Measurements from ENCODE around the gene DUSP2. TPM values are rescaled to one million over a fixed set of nuclear protein-coding genes. Genes with fewer than 3 reads are reported as not detected.
A peak's percentile ranks its signal among the peaks of the same experiment; 100 is the strongest.

Gene DUSP2
- total RNA-seq, result 0.42 and 0.53 TPM in 2 replicates

- no peak for DNase-seq (ENCODE audit: low read depth, low spot score)
Observed at GRCh38 chr2:96145036-96145847, at the start of gene DUSP2. DUSP2 (minus strand) TSS chr2:96145440; CDS start chr2:96145354, 86 bp downstream.

DNA sequence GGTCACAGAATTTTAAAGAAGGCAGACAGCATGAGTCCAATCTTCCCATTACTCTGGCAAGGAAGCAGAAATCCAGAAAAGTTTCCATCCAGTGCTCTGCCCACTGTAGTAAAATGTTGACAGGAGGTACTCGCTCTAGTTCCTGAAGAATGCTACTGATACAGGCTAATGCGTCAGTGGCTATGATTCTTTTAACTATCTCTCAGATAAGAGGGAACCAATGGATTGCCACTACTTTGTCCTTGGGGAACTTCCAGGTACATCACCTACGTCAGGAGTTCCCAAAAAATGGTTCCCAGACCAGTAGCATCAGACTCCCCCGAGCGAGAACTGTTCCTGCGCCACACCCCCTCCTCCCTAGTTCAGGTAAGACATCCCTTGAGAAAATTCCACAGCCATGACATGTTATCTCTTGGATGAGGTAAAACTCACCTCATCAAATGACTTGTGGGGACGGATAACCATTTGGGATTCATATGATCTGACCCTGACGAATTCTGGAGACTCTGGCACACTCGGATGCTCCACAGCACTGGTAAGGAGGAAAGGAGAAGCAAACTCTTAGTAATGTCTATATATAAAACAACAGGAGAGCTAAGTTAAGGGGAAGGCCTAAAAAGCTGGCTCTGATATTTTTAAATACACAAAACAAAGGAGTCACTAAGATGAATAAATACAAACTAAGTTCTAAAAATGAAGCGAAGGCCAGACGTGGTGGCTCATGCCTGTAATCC is 46.9 kb upstream of the DUSP2 start:
- no peak for DNase-seq (ENCODE audit: low read depth, low spot score)

- DNase-seq (ENCODE audit: low read depth, low spot score), result no peak
Observed at GRCh38 chr2:96188821-96189526, 43.7 kb upstream of the DUSP2 start.

GRCh38 chr2:96186562-96186961 is 41.3 kb upstream of the DUSP2 start:
- DNase-seq (ENCODE audit: low read depth, low spot score), result no peak

GRCh38 chr2:96185516-96185915 is 40.3 kb upstream of the DUSP2 start:
- no peak for DNase-seq (ENCODE audit: low read depth, low spot score)

GRCh38 chr2:96184989-96185388 is 39.7 kb upstream of the DUSP2 start:
- no peak for DNase-seq (ENCODE audit: low read depth, low spot score)

- DNase-seq (ENCODE audit: low read depth, low spot score), result no peak
Observed at GRCh38 chr2:96184188-96184587, 38.9 kb upstream of the DUSP2 start.

DNA sequence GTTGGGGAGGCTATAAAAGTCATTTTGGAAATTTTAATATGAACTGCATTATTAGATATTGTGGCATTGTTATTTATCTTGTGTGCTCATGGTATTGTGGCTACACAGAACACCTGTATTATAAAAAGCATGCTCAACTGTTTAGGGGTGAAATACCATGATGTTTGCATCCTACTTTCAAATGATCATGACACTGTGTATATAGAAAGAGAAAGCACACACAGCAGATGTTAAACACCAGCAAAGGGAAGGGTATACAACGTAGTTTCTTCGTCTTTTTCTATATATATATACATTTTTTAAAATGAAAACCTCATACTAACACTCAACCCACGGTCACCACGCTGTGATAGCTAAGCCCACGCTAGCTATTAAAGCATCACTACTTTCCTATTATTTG is 36.3 kb upstream of the DUSP2 start:
- no peak for DNase-seq (ENCODE audit: low read depth, low spot score)

DNA sequence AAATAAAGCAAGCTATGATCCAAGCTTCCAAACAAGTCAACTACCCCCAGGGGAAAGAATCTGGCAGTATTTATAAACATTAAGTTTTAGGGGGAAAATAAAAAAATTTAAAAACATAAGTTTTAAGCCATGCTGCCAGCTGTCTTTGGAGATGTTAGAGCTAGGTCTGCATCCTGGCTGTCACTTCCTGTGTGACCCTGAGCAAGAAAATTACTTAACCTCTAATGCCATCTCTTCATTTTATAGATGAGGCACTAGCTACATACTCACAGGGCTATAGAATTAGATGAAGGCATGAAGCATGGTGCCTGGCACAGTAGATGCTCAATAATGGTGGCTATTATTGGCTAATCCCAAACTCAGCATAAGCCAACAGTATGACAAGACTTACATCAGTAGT is 35.3 kb upstream of the DUSP2 start:
- DNase-seq (ENCODE audit: low read depth, low spot score), result no peak

- DNase-seq (ENCODE audit: low read depth, low spot score), result no peak
Observed at GRCh38 chr2:96180002-96180401, 34.8 kb upstream of the DUSP2 start.

DNA sequence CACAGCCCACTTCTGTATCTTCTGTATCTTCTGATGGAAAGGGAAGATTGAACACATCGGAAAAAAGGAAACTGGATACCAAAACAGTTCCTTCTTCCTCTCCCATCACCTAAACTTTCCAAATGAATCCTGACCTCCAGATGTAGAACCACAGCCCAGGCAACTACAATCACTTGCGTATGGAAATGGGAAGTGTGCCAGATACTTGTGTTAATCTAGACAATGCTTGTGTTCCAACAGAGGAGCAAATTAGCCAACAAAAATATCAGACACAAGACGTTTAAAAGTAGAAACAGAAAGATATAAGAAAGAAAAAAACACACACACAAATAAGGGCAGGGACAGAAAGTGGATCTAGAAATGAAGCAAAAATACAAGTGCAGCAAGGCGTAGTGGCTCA is 31.4 kb upstream of the DUSP2 start:
- no peak for DNase-seq (ENCODE audit: low read depth, low spot score)

- no peak for DNase-seq (ENCODE audit: low read depth, low spot score)
Observed at GRCh38 chr2:96175951-96176350, 30.7 kb upstream of the DUSP2 start.

DNA sequence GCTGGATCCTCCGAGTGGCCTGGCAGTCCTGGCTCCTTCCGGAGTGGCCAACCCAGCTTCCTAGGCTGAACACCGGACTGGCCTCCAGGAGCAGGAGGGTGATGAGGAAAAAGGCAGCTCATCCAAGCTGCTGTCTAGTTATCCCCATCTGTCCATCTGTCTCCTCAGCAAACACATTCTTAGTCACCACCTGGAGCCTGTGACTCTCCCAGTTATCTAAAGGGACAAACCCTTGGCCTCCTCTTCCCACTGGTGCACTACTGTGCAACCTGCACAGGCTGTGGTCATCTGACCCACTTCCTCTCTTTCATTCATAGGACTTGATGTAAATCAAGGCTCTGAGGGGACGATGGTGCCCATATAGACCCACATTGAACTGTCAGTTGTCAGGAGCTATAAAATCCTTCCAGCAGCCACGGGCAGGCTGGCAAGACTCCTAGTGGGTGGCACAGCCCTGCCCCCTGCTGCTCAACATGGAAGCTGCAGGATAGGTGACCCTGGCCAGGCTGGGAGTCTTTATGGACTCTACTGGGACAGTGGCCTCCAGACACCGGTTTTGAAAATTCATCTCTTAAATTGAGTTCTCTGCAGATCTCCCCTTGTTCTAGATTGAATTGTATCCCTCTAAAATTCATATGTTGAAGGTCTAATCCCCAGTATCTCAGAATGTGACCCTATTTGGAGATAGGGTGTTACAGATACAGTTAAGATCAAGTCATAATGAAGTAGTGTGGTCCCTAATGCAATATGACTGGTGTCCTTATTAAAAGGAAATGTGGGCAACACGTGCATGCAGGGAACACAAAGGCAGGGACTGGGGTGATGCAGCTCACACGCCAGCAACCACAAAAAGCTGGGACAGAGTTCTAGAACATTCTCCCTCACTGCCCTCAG is 29.3 kb upstream of the DUSP2 start:
- DNase-seq (ENCODE audit: low read depth, low spot score), result peak; percentile 13

DNA sequence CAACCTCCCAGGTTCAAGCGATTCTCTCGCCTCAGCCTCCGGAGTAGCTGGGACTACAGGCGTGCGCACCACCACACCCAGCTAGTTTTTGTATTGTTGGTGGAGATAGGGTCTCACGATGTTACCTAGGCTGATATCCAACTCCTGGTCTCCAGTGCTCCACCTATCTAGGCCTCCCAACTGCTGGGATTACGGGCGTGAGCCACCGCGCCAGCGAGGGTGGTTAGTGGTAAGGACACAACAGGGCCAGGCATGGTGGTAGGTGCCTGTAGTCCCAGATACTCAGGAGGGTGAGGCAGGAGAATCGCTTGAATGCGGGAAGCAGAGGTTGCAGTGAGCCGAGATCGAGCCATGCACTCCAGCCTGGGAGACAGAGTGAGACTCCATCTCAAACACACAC is 26.6 kb upstream of the DUSP2 start:
- DNase-seq (ENCODE audit: low read depth, low spot score), result no peak

- DNase-seq (ENCODE audit: low read depth, low spot score), result no peak
Observed at GRCh38 chr2:96170626-96171025, 25.4 kb upstream of the DUSP2 start.

GRCh38 chr2:96169868-96170507 is 24.7 kb upstream of the DUSP2 start:
- DNase-seq (ENCODE audit: low read depth, low spot score), result no peak

DNA sequence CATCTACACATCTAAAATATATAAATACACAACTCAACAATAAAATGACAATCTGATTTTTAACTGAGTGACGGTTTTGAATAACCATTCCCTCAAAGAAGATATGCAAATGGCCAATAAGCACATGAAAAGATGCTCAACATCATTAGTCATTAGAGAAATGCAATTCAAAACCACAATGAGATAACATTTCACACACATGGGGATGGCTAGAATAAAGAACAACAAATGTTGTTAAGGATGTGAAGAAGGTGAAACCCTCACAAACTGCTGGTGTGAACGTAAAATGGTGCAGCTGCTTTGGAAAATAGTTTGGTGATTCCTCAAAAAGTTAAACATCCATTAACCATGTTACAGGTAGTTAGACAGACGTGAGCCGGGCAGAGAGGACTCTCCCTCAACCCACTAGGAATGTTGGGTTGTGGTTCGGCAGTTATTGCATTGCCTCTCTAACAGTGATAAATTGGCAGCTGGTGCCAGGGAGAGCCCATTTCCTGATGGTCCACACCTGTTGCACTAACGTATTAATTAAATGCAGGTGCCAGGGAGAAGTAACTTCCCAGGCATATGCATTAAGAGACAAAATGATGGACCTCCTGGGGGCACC is 22.3 kb upstream of the DUSP2 start:
- no peak for DNase-seq (ENCODE audit: low read depth, low spot score)

GRCh38 chr2:96164459-96165184 is 19.4 kb upstream of the DUSP2 start:
- DNase-seq (ENCODE audit: low read depth, low spot score), result no peak

GRCh38 chr2:96163768-96164429 is 18.7 kb upstream of the DUSP2 start:
- no peak for DNase-seq (ENCODE audit: low read depth, low spot score)
